ENCODE measurements around the gene HOXD1. TPM values are rescaled to one million over a fixed set of nuclear protein-coding genes. Genes with fewer than 3 reads are reported as not detected.

HOXD1 gene
- total and polyA plus RNA-seq, 11 donors, result 0.08 to 0.51 (median 0.19) TPM; not detected in 6

DNA sequence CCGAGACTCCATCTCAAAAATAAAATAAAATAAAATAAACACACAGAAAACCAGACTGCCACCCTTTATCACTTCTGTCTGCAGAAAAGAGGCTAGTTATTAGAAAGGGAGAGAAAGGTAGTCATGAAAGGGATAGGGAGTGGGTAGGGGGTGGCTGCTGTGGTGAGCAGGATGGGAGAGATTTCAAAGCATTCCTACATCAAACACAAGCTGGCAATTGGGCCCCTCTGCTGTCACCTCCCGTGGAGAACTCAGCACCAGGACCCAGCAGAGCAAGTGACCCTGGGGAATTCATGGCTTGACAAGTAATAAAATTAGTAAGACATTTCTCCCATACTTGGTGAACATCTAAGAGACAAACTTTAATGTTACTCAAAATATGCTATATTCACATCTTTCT, 3.7 kb upstream of the HOXD1 start:
- intact Hi-C loops (cut with DNase I), result no loop called here
- no peak for DNase-seq
- Histone ChIP-seq H3K4me1 (peaks cover 5 to 24% (median 20%) of the 10 kb centered on the region in 12 donors), H3K9me3 (no peaks in the 10 kb centered on the region), H3K27me3 (peaks cover 21 to 98% (median 53%) of the 10 kb centered on the region in 9 donors), H3K4me3 (no peak overlapping the region), H3K36me3 (no peaks in the 10 kb centered on the region), H3K27ac (no peak overlapping the region)
- TF ChIP-seq POLR2A (IDR thresholded peaks at IDR 0.05), result no peak
- TF ChIP-seq, protein P1, sequence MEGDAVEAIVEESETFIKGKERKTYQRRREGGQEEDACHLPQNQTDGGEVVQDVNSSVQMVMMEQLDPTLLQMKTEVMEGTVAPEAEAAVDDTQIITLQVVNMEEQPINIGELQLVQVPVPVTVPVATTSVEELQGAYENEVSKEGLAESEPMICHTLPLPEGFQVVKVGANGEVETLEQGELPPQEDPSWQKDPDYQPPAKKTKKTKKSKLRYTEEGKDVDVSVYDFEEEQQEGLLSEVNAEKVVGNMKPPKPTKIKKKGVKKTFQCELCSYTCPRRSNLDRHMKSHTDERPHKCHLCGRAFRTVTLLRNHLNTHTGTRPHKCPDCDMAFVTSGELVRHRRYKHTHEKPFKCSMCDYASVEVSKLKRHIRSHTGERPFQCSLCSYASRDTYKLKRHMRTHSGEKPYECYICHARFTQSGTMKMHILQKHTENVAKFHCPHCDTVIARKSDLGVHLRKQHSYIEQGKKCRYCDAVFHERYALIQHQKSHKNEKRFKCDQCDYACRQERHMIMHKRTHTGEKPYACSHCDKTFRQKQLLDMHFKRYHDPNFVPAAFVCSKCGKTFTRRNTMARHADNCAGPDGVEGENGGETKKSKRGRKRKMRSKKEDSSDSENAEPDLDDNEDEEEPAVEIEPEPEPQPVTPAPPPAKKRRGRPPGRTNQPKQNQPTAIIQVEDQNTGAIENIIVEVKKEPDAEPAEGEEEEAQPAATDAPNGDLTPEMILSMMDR (IDR thresholded peaks at IDR 0.05), result no peak
- WGBS, 4 donors, result 65 to 78% (median 67%) methylated on average over 2 of the region's 2 CpGs
- ATAC-seq, result no peak

DNA sequence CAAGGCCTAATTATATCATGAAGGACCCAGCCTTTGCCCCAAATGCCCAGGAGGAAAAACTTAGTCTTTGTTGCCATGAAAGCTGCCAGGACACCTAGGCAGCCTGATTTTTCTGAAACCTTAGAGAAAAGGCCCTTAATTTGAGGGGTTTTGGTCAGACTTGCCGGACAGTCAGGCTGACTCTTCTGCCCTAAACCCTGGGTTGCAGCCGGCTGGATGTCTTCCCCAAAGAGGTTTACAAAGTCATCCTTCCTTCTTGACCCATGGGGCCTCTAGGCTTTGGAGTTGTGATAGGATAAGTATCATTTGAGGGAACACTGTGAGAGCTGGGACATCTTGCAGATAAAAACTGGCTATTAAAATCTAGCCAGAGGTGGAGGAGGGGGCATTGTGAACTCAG, 2.4 kb upstream of the HOXD1 start:
- Histone ChIP-seq H3K27ac (no peak overlapping the region), H3K27me3 (peaks cover 31 to 98% (median 63%) of the 10 kb centered on the region in 9 donors), H3K36me3 (no peaks in the 10 kb centered on the region), H3K9me3 (no peaks in the 10 kb centered on the region), H3K4me1 (peaks cover 5 to 32% (median 22%) of the 10 kb centered on the region in 12 donors), H3K4me3 (no peak overlapping the region)
- ATAC-seq, result no peak
- 86 to 96% (median 89%) methylated on average over 2 of the region's 2 CpGs for WGBS, 4 donors
- no peak for DNase-seq
- intact Hi-C loops (cut with DNase I), result no loop called here
- no peak for TF ChIP-seq POLR2A (IDR thresholded peaks at IDR 0.05)
- TF ChIP-seq, protein P1 (IDR thresholded peaks at IDR 0.05), result no peak

DNA sequence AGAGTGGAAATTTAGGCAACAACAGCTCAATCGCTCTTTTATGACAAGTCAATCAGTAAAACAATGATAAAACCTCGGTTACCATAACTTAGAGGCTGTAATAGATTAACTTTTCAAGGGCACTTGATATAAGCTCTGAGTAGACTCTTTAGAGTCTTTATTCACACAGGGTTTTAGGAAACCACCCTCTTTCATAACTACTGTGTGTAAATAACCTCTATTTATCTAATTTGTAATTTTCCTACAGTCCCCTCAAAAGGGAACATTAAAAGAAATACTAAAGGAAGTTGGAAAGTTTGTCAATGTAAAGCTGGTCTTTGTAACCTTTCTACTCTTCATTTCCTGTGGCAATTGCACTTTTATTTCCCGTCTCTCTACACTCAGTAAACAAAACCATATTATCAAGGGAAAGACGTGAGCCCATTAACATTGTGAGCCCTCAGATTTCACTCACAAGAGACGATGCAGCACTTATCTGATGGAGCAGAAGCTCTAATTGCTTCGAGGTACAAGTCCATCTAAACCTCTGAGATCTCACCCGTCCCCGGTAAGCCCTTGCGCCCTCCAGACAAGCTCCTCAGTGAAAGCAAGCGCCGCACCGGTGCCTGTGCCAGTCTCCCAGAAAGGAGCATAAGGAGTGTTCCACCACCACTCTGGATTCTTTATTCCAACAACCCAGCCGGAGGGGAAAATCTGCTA, 1.1 kb upstream of the HOXD1 start:
- intact Hi-C loops (cut with DNase I), result no loop called here
- TF ChIP-seq, protein P1 (IDR thresholded peaks at IDR 0.05), result no peak
- TF ChIP-seq POLR2A (IDR thresholded peaks at IDR 0.05), result no peak
- 4 to 8% (median 8%) methylated on average over 12 to 13 of the region's 13 CpGs for WGBS, 4 donors
- Histone ChIP-seq H3K4me1 (peaks cover 5 to 32% (median 22%) of the 10 kb centered on the region in 12 donors), H3K27me3 (peaks cover 38 to 100% (median 74%) of the 10 kb centered on the region in 9 donors), H3K36me3 (no peaks in the 10 kb centered on the region), H3K9me3 (no peaks in the 10 kb centered on the region), H3K27ac (peak overlapping the region in 1 of 12 donors; percentile 48), H3K4me3 (peak overlapping the region; percentile 35 to 73 (median 56))
- no peak for DNase-seq
- no peak for ATAC-seq

DNA sequence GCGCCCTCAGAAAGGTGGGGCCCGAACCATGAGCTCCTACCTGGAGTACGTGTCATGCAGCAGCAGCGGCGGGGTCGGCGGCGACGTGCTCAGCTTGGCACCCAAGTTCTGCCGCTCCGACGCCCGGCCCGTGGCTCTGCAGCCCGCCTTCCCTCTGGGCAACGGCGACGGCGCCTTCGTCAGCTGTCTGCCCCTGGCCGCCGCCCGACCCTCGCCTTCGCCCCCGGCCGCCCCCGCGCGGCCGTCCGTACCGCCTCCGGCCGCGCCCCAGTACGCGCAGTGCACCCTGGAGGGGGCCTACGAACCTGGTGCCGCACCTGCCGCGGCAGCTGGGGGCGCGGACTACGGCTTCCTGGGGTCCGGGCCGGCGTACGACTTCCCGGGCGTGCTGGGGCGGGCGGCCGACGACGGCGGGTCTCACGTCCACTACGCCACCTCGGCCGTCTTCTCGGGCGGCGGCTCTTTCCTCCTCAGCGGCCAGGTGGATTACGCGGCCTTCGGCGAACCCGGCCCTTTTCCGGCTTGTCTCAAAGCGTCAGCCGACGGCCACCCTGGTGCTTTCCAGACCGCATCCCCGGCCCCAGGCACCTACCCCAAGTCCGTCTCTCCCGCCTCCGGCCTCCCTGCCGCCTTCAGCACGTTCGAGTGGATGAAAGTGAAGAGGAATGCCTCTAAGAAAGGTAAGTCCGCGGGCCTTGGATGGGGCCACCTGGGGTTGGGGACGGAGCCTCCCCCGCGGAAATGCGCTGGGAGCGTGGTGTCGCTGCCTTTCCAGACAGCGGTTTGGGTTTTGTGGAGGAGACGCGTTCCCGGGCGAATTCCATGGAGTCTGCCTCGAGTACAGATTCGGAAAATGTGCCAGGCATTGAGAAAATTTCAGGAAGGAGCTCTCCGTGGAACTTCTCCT, 559 bp downstream of the HOXD1 start:
- Histone ChIP-seq H3K27me3 (peaks cover 45 to 100% (median 84%) of the 10 kb centered on the region in 9 donors), H3K4me3 (peak overlapping the region; percentile 35 to 73 (median 56)), H3K27ac (peak overlapping the region in 3 of 12 donors; percentile 26 to 70 (median 29)), H3K36me3 (no peaks in the 10 kb centered on the region), H3K4me1 (peaks cover 5 to 32% (median 22%) of the 10 kb centered on the region in 12 donors), H3K9me3 (no peaks in the 10 kb centered on the region)
- no peak for DNase-seq
- intact Hi-C loops (cut with DNase I), result no loop called here
- peak in 1 of 4 donors; percentile 24 for ATAC-seq
- TF ChIP-seq, protein P1 (IDR thresholded peaks at IDR 0.05), result no peak
- no peak for TF ChIP-seq POLR2A (IDR thresholded peaks at IDR 0.05)
- WGBS, 4 donors, result 1 to 4% (median 2%) methylated on average over 64 to 98 of the region's 98 CpGs
